GM21367 (cell line): ENCODE data around the gene MTA1.

ENCODE experiments used
- ATAC-seq: cut with Tn5 transposase; IDR thresholded peaks from one replicate; pipeline ENCODE4 v1.9.1; 2021; ENCODE audit not compliant: unreplicated experiment

Gene MTA1

DNA sequence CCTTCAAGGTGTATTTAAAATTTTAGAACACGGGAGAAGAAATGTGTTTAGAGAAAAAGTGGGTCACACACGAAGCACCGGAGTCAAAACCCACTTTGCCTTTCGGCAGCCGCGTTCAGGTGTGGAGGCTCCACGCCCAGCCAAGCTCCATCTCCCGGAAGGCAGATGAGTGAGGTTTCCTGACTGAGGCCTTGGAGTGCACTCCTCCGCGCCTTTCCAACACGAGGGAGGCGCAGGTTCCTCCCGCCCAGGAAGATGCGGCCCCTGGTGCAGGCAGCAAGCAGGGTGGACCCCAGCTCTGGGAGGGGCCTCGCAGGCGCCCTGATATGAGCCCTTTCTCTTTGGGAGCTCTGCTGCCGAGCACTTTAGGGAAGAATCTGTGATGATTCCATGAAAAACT lies 22.5 kb downstream of the MTA1 start:
- no peak for ATAC-seq

DNA sequence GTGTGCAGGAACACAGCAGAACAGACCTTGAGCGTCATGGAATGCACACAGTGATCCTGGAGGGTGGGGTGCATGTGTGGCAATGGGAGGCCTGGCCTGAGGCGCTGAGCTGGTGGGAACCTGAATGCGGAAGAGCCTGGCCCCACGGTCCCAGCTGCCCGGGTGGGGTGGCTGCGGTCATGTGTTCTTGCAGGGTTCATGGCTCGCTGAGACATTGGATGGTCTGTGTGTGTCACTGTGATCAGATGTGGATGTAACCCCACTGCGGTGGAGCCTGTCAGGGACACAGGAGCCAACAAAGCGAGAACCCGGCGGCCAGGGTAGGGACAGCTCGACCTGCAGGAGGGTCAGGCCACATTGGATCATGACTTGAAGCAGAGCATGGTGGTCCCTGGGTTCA lies 23.2 kb downstream of the MTA1 start:
- no peak for ATAC-seq

DNA sequence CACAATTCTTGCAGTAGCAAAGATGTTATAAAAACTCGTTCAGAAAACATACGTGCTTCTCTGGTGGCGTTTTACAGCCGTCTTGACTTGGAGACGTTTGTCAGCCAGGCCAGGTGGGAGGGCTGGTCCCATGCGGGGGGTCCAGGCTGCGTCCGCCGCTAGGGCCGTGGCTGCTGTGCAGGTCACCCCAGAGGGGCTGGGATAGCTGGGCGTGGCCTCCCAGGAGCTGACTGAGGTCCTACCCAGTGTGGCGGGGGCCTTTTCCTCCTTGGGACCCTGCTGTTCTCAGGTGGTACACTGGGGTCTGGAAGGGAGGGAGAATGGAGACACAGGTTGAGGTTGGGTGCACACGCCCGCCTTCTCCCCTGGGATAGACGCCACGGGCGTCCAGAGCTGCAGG lies 25.2 kb downstream of the MTA1 start:
- no peak for ATAC-seq

DNA sequence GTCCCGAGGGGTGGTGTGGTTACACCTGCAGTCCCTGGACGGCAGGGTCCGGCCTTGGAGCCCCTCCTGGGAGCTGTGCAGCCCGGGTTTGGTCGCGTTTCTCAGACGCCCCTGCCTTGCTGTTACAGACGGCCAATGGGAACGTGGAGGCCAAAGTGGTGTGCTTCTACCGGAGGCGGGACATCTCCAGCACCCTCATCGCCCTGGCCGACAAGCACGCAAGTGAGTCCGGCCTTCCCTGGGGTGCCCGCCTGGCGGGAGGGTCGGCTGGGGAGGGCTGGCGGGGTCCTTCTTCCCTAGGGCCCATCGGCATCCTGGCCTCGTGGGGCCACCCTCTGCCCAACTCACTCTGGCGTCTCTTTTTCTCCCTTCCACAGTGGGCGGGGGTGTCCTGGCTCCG lies 25.7 kb downstream of the MTA1 start:
- ATAC-seq = no peak

DNA sequence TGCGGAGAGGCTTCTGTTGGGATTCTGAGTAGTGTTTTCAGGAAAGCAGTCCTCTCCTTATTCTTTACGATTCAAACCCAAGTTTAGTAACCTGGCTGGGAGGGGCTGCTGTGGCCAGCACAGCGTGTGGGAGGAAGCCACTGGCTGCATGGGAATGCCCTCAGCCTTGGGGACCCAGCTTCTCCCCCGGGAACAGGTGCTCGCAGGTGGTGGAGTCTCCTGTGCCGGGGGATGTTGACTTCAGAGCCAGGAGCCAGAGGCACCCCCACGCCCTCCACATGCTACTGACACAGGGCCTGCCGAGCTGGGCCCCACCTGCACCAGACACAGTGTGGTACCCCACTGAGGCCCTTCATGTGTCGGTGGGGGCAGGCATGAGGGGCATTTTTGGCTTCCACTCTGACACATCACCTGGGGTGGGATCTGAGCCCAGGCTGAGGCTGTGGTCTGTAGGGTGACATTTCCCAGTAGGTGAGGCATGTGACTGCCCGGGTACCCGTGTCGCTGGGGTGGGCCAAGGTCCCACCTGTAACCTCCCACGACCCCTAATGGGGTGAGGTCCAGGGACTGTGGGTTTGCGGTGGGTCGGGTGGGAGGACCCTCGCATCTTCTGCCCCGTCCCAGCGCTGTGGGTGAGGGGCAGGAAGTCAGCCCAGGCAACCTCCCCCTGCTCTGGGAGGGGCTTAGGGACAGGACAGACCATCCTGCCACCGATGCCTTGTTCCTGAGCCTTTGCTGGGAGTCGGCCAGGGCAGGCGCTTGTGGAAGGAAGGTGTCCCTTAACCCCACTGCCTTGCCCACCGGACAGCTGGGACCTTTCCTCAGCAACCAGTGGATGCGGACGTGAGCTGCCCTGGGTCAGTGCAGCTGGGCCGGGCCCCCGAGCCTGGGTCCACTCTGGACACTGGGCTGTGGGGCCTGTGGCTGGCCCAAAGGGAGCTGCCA lies 26.5 kb downstream of the MTA1 start:
- no peak for ATAC-seq

DNA sequence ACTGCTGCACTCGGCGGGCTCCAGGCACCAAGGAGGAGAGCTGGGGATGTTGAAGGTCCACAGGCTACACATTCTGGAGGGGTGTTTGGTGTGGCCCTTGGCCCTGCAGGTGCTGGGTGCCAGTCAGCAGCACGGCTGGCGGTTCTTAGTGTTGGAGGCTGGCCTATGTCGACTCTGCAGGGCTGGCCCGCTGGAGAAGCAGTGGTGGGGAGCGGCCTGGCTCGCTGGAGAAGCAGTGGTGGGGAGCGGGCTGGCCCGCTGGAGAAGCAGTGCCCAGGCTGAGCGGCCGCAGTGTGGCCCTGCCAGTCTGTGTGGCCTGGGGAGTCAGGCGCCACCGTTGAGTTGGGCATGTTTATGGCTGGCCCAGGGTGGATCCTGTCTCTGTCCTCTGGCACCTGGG lies 27.3 kb downstream of the MTA1 start:
- no peak for ATAC-seq

DNA sequence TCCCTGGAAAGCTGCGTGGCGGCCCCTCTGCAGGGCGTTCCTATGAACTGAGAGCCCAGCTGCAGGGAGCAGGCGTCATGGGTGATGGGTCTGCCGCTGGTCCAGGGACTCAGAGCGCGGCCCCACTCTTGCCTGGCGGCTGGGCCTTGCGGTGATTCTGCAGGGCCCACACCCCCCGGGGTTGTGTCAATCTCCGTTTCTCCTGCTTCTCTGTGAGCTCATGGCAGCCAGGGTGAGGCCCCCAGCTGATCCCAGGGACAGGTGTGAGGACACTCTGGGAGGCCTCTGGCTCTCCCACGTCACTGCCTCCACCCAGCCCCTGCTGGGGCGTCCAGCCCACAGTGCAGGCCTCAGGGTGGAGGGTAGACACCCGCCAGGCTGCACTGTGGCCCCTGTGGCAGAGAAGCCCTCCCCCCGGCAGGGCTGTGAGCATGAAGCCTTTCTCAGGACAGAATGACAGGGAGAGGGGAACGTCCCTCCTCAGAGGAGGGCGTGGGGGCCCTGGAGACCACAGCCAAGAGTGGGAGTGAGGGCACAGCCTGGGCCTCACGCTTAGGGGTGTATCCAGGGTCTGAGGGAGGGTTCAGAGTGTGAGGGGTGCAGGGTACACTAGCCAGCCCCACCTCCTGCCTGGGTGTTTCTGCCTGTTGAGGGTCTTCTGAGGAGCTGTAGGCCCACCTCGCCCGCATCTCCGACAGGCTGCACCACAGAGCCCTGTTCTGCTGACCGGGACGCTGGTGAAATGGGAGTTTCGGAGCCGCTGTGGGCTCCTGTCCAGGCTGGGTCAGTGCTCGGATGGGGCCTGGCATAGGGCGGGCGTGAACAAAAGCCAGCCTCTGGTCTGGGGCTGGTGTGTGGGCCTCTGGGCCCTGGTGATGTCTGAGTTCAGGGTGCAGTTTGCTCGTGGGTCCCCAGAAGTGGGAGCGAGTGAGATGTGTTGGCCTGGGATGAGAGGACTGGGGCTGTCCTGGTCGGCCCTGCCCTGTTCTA lies 28.3 kb downstream of the MTA1 start:
- ATAC-seq = no peak

DNA sequence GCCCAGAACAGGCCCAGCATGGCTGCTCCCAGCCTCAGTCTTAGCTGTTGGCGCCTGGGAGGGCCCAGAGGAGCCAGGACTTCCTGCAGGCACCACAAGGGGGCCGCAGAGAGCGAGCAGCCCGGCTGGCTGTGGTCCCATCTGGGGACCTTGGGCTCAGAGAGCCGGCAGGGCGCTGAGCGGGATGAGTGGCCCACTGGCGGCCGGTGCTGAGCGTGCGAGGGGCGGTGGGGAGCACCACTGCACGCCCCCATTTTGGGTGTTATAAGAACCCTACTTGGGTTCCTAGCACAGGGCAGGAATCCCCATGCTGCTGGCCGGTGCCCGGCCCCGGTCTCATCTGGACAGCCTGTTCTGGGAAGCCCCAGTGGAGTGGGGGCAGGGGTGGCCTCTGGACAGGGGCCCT lies 29.1 kb downstream of the MTA1 start:
- no peak for ATAC-seq

DNA sequence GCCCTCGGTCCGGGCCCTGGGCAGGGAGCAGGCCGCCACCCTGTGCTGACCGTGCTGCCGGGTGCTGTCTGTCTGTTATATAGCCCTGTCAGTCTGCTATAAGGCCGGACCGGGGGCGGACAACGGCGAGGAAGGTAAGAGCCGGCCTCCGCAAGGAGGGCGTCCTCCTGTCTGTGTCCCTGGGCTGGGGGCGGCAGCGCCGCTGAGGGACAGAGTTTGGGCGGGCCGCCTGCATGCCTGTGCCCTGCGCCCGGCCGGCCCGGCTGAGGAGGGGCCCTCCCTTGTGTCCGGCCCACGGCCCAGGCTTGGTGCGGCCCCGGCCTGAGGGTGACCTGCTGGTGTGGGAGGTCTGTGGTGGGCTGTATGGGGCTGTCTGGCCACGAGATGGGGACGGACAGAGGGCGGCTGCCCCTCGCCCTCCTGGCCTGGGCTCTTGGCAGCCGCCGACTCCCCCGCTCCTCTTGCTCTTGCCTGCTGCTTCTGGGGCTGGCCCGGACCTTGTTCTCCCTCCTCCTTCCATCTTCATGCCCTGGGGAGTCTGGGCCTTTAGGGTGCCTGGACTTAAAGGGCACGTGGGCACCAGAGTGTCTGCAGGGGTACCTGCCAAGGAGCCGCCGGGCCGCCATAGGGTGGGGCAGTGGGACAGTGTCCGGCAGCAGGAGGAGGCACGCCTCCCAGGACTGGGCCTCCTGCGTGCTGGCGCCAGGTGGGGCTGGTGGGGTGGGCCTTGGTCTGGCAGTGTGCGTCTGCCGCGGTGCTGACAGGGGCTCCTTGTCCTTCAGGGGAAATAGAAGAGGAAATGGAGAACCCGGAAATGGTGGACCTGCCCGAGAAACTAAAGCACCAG lies 29.9 kb downstream of the MTA1 start:
- no peak for ATAC-seq

DNA sequence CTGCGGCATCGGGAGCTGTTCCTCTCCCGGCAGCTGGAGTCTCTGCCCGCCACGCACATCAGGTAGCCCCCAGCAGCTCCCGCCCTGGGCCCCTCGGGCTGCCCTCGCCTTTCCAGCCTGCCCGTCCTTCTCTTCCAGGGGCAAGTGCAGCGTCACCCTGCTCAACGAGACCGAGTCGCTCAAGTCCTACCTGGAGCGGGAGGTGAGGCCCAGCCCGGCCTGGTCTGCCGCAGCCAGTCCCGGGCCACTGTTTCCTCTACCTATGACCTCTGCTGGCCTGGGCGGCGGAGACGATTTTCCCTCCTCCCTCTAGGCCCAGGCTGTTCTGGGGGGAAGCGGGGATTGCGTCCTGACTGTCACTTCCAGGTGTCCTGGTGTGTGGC lies 30.5 kb downstream of the MTA1 start:
- ATAC-seq = no peak

DNA sequence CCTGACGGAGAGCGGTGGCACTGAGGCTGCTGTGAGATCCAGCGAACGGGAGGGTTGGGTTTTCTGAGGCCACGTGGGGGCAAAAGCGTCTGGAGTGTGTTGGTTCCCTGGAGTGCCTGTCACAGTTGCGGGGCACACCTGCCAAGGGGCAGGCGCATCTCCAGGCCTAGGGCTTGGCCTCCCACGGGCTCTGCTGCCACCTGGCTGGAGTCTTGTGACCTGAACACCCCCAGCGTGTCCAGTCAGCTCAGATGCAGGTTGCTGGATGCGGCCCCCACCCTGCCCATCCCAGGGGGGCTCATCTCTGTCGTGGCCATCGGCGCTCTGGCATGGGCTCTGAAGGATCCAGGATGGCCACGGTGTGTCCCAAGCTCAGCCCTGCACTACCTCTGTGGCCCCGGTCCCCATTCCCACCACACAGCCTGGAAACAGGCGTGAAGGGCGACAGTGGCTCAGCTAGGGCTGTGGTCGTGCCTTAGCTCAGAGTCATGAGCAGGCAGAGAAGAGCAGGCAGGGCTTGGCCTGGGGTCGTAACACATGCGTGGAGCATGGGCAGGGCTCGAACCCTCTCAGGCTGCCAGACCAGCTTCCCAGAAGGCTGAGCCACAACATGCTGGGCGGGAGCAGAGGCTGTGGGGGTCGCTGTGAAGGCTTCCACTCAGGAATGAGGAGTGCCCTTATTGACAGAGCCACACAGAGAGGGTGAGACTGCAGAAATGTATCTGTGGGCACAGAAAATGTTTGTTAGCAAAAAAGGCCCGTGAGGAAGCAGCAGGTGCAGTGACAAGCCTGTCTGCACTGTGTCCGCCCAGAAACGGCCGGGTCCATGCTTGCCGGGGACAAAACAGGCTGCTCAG lies 31.5 kb downstream of the MTA1 start:
- ATAC-seq = no peak

DNA sequence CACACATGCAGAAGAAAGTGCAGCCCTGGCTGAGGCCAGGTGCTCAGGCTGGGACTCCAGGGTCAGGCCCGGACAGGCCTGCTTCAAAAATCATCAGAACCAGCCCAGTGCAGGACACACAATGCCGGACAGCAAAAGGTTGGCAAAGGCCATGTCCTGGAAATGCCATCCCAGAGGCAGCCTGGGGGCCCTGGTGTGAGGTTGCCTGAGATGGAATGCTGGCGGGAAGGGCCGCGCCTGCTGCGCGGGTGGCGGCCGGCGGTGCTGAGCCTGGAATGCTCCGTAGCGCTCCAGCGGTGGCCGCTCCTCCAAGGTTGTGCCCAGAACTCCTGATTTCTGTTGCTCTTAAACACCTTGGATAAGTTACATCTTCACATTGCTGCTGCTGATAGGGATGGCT lies 33.3 kb downstream of the MTA1 start:
- ATAC-seq = no peak

DNA sequence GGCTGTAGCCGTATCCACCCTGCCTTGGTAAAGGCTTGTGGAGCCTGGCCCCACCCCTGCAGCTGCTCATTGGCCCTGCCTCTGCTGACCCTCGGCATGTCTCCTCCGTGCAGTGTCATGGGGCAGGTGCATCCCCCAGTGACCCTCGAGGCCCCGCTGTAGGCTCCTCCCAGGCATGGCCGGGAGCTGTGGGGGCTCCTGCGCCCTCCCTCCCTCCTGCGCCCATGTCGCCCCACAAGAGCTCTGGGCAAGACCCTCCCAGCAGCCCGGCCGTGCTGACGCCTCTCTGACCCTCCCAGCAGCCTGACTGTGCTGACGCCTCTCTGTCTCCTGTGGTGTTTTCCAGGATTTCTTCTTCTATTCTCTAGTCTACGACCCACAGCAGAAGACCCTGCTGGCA lies 34.2 kb downstream of the MTA1 start:
- ATAC-seq = no peak

DNA sequence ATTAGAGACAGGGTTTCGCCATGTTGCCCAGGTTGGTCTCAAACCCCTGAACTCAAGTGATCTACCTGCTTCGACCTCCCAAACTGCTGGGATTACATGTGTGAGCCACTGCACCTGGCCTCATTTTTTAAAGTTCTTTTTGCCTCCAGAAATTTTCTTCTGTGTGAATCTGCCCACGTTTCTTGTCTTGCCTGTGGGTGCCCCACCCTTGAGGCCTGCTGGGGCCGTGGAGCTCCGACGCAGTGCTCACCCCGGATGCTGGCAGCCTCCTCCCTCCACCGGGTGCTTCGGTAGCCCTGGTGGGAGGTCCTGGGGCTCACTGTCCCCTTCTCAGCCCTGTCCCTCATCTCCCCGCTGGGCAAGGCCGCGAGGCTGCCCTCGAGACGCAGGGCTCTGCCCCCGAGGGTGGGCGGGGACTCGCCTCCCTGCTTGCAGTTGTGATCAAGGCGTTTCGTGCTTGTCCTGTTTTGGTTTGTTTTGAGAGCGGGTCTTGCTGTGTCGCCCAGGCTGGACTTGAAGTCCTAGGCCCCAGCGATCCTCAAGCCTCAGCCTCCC lies 35.5 kb downstream of the MTA1 start:
- no peak for ATAC-seq

DNA sequence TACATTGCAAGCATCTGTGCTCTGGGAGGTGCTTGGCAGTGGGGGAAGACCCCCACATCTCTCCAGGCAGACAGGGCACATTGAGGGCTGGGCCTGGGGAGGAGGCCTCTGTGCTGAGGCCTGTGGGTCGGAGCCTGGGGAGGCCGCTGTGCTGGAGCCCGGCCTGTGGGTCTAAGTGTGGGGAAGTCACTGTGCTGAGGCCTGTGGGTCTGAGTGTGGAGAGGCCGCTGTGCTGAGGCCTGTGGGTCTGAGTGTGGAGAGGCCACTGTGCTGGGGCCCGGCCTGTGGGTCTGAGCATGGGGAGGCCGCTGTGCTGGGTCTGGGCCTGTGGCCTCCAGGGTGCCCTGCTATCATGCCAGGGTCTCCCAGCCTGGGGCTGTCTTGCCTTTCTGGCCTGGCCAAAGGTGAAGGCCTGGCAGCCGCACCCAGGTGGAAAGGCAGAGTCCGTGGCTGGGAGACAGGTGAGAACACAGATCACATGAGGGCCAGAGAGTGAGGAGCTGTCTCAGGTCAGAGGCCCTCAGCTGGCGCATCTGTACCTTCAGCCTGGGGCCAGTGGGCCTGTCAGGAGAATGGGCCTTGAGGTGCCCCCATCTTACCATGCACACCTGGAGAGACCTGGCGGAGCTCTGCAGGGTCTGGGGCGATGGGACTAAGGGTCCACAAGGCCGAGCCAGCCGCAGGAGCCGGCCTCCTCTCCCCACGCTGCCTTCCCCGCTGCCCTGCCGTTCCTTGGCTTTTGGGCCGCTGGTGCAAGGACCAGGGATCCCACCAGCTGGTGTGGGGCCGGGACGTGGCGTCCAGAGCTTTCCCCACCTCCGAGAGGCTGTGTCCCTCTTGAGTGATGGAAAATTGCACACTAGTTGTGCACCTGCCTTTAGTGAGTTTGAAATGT lies 36.4 kb downstream of the MTA1 start:
- no peak for ATAC-seq

DNA sequence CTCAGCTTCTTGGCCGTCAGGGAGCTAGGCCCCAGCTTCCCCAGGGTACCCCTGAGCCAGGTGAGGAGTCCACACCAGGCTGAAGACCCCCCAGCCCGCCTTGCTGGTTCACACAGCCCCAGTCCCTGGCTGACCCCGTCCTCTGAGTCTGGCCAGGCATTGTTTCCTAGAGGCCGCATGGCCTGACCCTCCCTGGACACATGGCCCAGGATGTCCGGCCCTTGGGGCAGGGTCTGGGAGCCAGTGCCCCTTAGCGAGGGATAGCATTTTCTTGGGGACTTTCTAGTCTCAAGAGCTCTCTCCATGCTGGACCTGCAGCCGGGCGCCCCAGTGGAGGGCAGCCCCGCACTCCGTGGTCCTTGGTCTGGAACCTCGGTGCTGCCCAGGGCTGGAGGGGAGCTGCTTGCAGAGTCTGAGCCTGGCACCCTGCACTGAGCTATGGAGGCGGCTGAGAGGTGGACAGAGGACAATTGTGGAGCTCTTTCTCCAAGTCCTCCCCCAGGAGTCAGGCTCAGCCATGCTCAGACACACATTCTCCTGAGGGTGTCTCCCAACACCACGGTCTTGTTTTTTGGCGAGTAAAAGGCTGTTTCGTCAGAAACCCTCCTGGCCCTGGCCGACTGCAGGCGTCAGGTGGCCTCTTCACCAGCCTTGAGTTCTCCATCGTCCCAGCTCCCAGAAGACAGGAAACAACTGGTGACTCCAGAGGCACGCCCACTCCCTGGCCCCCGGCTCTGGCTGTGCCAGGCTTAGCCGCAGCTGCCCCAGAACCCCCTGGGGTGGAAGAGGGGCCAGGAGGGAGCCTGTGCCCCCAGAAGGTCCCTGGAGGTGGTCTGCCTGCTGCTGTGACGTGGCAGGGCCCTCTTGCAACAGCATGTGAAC lies 37.4 kb downstream of the MTA1 start:
- no peak for ATAC-seq

DNA sequence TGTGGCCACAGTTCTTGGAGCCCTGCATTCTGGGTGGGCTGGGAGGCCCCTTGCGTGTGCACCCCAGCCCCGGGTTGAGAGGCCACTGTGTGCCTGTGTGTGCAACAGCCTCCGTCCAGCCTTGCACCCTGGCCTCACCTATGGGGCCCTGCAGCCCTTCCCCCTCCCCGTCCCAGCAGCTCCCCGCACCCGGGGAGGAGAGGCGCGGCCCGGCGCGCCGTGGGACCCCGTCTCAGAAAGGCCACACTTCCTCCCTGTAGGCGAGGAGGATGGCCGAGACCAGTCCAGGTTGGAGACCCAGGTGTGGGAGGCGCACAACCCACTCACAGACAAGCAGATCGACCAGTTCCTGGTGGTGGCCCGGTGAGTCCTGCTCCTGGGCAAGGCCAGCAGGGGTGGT lies 38.4 kb downstream of the MTA1 start:
- no peak for ATAC-seq

DNA sequence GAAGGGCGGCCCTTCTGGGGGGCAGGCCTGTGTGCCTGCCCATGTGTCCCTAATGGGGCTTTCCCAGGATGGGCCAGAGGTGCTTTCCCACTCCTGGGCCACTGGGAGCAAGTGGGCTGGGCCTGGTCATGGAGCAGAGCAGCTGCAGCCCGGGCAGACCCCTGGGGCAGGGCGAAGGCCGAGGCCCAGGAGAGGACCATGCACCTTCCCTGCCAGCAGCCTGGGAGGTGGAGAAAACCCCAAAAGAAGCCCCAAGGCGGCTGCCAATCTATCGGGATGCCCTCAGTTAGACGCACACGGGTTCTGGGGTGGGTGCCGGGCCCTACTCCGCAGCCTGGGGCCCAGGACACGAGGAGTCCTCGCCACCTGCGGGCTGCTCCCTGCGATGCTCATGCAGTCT lies 38.9 kb downstream of the MTA1 start:
- ATAC-seq = no peak
